ENCODE measurements around the gene CHSY1. TPM values are rescaled to one million over a fixed set of nuclear protein-coding genes. Genes with fewer than 3 reads are reported as not detected.

The CHSY1 gene
- total RNA-seq, 4 donors from 2014 or later, result 25.6 to 62.8 (median 46.0) TPM

DNA sequence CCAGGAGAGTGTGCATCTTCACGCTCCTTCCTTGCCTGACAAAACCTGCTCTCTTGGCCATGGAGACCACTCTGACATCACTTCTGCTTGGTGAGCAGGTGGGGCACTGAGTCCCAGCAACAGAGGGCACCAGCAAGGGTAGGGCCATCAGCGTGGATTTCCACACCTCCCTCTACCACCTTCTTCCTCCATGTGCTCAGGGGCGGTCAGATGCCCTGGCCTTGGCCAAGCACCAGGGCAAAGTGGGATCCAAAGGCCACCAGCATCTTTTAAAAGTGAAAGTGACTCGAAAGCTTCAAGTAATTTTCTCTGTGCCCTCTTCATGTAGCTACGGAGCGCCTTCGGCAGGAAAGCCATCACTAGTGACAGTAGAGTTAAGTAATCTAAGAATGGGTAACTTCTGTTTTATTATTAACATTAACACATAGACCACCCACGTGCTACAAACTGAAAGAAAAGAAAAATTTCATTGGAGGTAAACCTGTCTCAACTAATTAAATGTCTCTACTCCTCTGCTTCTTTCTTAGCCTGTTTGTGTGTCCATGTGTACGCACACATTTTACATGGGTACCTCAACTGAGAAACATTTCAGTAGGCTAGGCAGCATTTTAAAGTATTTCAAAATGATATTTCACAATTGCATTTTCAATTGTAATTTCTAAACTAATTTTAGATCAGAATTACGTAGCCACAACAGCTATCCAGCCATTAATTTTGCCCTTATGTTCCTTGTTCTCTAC, 57.9 kb downstream of the CHSY1 start:
- H3K9me3 ChIP-seq, result no peaks in the 10 kb centered on the region
- peaks cover 6 to 8% of the 10 kb centered on the region in 2 donors for H3K4me1 ChIP-seq
- no peaks in the 10 kb centered on the region for H3K36me3 ChIP-seq
- H3K4me3 ChIP-seq, result no peak overlapping the region
- peak overlapping the region; percentile 71 to 75 for H3K27ac ChIP-seq
- no peak for DNase-seq
- no peak for TF ChIP-seq POLR2A (IDR thresholded peaks at IDR 0.05)
- TF ChIP-seq, protein P1, sequence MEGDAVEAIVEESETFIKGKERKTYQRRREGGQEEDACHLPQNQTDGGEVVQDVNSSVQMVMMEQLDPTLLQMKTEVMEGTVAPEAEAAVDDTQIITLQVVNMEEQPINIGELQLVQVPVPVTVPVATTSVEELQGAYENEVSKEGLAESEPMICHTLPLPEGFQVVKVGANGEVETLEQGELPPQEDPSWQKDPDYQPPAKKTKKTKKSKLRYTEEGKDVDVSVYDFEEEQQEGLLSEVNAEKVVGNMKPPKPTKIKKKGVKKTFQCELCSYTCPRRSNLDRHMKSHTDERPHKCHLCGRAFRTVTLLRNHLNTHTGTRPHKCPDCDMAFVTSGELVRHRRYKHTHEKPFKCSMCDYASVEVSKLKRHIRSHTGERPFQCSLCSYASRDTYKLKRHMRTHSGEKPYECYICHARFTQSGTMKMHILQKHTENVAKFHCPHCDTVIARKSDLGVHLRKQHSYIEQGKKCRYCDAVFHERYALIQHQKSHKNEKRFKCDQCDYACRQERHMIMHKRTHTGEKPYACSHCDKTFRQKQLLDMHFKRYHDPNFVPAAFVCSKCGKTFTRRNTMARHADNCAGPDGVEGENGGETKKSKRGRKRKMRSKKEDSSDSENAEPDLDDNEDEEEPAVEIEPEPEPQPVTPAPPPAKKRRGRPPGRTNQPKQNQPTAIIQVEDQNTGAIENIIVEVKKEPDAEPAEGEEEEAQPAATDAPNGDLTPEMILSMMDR (IDR thresholded peaks at IDR 0.05), result no peak
- intact Hi-C loops (cut with DNase I; ENCODE audit: low total_unique reads), result no loop called here
- H3K27me3 ChIP-seq, result no peaks in the 10 kb centered on the region

DNA sequence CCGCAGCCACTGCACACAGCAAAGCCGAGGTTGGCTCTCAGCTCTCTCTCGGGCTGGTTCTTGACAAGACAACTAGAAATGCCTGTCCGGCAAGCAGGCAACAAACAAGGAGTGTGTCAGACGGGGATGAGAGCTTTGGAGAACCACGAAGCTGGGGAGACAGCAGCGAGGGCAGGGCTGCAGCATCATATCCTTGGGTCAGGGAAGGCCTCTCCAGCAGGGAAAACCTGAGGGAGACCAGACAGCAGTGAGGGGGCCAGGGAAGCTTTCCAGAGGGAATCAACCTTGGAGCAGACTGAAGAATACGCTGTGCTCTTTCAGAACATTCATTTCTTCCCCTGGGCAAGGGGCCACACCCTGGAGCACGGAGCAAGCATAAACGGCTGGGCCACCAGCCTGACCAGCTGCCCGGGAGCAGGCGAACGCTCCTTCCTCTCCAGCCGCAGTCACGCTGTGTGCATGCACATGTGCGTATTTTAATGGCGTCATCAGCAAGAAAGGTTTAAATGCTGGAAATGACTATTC, 58.7 kb downstream of the CHSY1 start:
- H3K4me3 ChIP-seq, result no peak overlapping the region
- DNase-seq, result peak in 1 of 2 donors; percentile 70
- TF ChIP-seq, protein P1 (IDR thresholded peaks at IDR 0.05), result no peak
- no peak for TF ChIP-seq POLR2A (IDR thresholded peaks at IDR 0.05)
- H3K36me3 ChIP-seq, result no peaks in the 10 kb centered on the region
- H3K27me3 ChIP-seq, result no peaks in the 10 kb centered on the region
- no peaks in the 10 kb centered on the region for H3K9me3 ChIP-seq
- intact Hi-C loops (cut with DNase I; ENCODE audit: low total_unique reads), result no loop called here
- H3K4me1 ChIP-seq, result peaks cover 6 to 8% of the 10 kb centered on the region in 2 donors
- peak overlapping the region; percentile 71 to 75 for H3K27ac ChIP-seq

DNA sequence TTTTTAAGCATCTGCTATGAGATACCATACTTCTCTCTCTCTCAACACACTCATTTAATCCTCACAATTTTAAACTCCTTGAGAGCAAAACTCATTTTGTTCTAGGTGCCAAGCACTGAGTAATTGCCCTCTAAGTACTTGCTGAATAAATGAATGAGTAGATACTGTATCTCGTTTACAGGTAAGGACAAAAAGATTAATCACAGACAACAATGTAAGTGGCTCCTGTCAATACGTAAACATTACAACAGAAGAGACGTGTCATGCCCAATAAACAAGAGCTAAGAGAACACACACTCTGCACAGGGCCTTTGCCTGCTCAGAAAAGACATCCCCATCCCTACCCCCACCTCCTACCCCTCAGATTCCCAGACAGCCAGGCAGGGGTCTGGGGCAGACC, 59.8 kb downstream of the CHSY1 start:
- peaks cover 6 to 8% of the 10 kb centered on the region in 2 donors for H3K4me1 ChIP-seq
- H3K4me3 ChIP-seq, result no peak overlapping the region
- no peaks in the 10 kb centered on the region for H3K9me3 ChIP-seq
- TF ChIP-seq, protein P1 (IDR thresholded peaks at IDR 0.05), result no peak
- TF ChIP-seq POLR2A (IDR thresholded peaks at IDR 0.05), result no peak
- H3K27ac ChIP-seq, result peak overlapping the region; percentile 71 to 75
- H3K36me3 ChIP-seq, result no peaks in the 10 kb centered on the region
- intact Hi-C loops (cut with DNase I; ENCODE audit: low total_unique reads), result no loop called here
- no peak for DNase-seq
- no peaks in the 10 kb centered on the region for H3K27me3 ChIP-seq

DNA sequence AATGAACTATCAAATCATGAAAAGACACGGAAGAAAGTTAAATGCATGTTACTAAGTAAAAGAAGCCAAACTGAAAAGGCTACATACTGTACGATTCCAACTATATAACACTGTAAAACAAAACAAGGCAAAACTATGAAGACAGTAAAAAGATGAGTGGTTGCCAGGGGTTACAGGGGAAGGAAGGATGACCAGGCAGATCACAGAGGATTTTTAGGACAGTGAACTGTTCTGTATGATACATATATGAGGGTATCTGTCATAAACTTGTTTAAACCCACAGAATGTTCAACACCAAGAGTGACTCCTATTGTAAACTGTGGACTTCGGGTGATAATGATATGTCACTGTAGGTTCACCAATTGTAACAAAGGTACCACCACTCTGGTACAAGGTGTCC, 60.6 kb downstream of the CHSY1 start:
- H3K27ac ChIP-seq, result no peak overlapping the region
- intact Hi-C loops (cut with DNase I; ENCODE audit: low total_unique reads), result no loop called here
- H3K4me1 ChIP-seq, result peaks cover 6 to 8% of the 10 kb centered on the region in 2 donors

More for the DNA sequence above, 60.6 kb downstream of the CHSY1 start:
- no peaks in the 10 kb centered on the region for H3K36me3 ChIP-seq
- no peaks in the 10 kb centered on the region for H3K27me3 ChIP-seq
- no peaks in the 10 kb centered on the region for H3K9me3 ChIP-seq
- no peak for TF ChIP-seq POLR2A (IDR thresholded peaks at IDR 0.05)
- TF ChIP-seq, protein P1 (IDR thresholded peaks at IDR 0.05), result no peak
- no peak overlapping the region for H3K4me3 ChIP-seq
- DNase-seq, result no peak

Data from uterus (tissue), 4 donors.